ENCODE data around the gene CHRNG.
"Not testable (repeated sequence)": the region's sequence is repeated elsewhere in the genome, so short reads cannot be mapped to it uniquely, and the experiment has no call there.

The CHRNG gene

DNA sequence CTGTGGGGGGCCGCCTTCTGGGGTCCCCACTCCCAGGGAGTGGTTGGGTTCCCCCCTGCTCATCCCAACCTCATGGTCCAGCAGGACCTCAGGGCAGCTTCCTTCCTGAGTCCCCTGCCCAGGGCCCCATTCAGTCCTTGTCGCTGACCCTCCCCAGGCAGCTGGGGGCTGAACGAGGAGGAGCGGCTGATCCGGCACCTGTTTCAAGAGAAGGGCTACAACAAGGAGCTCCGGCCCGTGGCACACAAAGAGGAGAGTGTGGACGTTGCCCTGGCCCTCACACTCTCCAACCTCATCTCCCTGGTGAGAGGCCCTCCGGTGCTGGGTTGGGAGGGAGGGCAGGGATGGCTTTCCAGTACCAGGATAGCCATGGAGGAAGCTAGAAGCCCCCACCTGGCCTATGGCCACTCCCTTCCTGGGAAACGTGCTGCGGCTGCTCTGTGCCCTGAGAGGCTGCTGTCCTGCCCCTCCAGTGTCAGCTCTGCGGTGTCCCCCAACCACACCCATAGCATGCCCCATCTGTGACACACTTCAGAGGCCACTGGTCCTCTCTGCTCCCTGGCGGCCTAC lies 13.0 kb upstream of the CHRNG start:
- no peak for DNase-seq (ENCODE audit: low read depth in 2 of 2, low spot score in 1 of 2)

DNA sequence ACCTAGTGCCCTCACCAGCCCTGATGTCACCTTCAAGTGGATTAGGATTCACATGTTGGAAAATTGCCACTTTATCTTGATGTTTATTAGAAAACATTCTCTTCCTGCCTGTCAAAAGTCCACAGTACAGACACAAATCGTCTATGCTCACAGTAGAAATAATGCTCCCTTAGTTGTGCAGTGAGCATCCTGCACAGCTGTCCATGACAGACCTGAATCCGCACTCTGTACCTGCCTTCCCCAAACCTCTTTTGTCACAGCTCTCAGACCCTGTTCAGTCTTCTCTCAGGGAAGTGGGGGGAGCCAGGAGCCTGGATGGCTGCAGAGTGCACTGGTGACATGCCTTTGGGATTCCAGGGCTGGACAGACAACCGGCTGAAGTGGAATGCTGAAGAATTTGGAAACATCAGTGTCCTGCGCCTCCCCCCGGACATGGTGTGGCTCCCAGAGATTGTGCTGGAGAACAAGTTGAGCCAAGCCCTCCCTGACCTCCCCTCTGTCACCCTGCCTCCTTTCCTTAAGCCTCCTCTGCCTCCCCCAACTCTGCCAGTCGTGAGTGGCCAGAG lies 11.5 kb upstream of the CHRNG start:
- no peak for DNase-seq (ENCODE audit: low read depth in 2 of 2, low spot score in 1 of 2)

DNA sequence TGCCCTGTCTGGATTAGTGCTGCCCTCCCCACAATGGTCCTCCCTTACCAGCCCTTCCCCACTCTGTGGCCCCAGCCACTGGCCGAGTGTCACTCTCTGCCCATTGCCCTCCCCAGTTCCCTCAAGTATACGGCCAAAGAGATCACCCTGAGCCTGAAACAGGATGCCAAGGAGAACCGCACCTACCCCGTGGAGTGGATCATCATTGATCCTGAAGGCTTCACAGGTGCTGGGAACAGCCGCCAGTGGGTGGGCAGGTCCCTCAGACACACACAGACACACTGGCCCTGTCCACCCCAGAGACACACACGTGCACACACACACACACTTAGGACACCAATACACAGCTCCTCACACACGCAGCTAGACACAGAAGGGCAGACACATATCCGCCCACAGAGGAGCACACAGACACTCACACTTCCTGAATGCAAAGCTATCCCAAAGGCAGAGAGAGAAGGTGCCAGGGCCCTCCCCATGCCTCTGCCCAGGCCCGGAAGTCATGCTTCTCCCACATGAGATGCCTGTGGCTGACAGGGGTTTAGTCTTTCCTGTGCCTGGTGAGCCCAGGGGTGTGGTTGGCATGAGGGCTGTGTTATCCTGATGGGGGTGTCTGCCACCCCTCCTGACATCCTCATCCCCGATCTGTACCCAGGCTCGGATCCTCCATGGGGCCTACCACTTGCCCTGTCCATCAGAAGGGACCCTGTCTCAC lies 10.6 kb upstream of the CHRNG start:
- DNase-seq (ENCODE audit: low read depth in 2 of 2, low spot score in 1 of 2) = no peak

DNA sequence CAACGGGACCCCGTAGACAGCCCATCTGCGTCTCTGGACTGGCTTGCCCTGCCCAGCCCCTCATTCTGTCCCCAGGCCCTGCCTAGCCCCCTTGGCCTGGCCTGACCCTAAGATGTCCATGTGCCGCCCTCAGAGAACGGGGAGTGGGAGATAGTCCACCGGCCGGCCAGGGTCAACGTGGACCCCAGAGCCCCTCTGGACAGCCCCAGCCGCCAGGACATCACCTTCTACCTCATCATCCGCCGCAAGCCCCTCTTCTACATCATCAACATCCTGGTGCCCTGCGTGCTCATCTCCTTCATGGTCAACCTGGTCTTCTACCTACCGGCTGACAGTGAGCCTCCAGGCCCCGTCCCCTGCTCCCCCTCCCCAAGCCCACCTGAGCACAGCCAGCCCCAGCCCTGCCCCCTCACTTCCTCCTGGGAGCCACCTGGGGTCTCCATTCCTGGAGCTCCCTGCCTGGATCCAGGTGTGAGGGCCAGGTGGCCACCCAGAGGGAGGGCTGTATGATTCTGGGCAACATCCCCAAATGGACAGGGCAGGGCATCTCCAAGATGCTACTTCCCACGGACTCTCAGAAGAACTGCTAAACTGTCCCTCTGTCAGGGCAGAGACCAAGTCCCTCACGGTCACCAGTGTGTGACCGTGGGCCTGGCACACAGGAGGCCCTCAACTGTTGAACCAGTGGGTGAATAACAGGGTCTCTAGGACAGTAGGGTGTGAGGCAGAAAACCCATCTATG lies 9.5 kb upstream of the CHRNG start:
- DNase-seq (ENCODE audit: low read depth in 2 of 2, low spot score in 1 of 2) = no peak

DNA sequence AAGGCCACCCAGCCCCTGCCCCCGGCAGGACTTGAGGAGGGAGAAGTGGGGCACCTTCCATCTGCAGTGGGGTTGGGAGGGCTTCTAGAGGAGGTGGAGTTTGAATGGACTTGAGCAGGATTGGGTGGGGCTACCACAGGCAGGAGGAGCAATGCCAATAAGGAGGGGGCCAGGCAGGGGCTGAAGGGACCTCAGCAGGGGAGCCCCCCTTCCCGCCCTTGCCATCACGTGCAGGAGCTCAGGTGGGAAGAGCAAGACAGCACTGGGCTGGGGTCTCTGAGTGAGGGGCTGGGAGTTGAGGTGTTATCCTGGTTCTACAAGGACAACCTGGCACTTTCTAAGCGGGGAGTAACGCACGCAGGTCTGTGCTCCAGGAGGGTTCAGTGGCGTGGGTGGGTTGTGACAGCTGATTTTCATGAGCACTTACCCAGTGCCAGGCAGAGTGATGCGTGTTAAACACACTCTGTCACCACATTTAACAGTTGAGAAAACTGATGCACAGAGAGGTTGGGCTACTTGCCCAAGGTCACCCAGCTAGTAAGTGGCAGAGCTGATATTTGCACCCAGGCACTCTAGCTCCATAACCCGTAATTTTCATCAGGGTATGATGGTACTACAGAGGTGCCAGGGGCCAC lies 8.7 kb upstream of the CHRNG start:
- DNase-seq (ENCODE audit: low read depth in 2 of 2, low spot score in 1 of 2) = no peak

DNA sequence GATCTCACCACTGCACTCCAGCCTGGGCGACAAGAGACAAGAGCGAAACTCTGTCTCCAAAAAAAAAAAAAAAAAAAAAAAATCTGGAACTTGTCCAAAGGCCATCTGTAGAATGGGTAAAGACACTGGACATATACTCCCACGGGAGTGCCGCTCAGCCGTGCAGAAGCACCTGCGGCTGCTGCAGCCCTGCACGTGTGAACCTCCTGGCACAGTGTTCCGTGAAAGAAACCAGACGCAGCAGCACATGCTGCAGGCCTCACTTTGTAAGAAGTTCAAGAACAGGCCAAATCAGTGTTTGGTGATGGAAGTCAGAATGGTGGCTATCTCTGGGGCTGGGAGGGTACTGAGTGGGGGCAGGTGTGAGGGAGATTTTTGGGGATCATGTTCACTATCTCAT lies 7.1 kb upstream of the CHRNG start:
- no peak for DNase-seq (ENCODE audit: low read depth in 2 of 2, low spot score in 1 of 2)

DNA sequence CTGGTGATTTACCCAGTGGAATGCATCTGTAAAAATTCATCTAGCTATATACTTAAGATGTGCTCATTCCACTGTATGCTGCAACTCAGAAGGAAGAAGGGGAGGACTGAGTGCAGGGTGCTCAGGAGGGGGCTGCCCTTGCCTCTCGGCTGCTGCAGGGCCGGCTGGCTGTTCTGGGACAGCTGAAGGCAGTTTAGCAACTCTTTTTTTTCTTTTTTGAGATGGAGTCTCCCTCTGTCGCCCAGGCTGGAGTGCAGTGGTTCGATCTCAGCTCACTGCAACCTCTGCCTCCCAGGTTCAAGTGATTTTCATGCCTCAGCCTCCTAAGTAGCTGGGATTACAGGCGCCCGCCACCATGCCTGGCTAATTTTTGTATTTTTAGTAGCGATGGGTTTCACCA lies 6.7 kb upstream of the CHRNG start:
- not testable (repeated sequence) for DNase-seq (ENCODE audit: low read depth in 2 of 2, low spot score in 1 of 2)

DNA sequence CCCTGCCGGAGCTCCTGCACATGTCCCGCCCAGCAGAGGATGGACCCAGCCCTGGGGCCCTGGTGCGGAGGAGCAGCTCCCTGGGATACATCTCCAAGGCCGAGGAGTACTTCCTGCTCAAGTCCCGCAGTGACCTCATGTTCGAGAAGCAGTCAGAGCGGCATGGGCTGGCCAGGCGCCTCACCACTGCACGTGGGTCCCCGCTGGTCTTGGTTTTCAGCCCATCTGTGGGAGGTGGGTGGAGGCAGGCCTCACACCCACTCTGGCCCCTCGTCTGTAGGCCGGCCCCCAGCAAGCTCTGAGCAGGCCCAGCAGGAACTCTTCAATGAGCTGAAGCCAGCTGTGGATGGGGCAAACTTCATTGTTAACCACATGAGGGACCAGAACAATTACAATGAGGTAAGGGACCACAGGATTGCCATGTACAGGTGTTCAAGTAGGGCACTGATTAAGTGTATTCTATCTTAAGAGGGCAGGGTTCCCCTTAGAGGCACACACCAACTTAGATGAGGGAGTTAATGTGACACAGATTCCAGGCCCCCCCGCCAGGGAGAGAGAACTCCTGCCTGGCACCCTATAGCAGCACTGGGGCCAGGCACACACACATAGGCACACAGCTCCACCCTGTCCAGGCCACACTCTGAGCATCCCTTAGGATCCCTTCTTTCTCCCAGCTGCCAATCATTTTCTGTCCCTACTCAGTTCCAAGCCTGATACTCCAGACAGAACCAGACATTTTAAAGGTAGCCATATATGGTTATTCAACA lies 5.4 kb upstream of the CHRNG start:
- no peak for DNase-seq (ENCODE audit: low read depth in 2 of 2, low spot score in 1 of 2)

DNA sequence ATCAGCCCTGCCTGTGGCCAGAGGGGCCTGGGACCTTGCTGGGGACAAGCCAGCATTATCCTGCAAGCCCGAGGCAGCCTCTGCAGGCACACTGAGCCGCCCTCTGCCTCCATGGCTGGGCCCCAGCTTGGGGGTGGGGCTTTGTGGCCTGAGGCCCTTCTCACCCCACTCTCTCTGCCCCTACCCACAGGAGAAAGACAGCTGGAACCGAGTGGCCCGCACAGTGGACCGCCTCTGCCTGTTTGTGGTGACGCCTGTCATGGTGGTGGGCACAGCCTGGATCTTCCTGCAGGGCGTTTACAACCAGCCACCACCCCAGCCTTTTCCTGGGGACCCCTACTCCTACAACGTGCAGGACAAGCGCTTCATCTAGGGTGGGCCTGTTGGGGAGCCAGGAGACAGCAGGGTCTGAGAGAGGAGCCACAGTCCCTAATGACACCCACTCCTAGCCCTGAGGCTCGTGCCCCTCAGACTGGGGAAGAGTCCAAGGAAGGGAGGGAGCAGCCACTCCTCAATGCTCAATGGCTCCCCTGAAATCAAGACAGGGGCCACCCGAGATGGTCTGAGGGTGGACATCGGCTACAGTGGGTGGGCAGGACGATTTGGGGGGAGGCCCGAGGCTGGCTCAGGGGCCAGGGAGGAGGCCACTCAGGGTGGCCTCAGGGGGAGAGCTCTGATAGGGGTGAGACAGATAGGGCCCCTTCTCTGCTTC lies 4.4 kb upstream of the CHRNG start:
- DNase-seq (ENCODE audit: low read depth in 2 of 2, low spot score in 1 of 2) = no peak

DNA sequence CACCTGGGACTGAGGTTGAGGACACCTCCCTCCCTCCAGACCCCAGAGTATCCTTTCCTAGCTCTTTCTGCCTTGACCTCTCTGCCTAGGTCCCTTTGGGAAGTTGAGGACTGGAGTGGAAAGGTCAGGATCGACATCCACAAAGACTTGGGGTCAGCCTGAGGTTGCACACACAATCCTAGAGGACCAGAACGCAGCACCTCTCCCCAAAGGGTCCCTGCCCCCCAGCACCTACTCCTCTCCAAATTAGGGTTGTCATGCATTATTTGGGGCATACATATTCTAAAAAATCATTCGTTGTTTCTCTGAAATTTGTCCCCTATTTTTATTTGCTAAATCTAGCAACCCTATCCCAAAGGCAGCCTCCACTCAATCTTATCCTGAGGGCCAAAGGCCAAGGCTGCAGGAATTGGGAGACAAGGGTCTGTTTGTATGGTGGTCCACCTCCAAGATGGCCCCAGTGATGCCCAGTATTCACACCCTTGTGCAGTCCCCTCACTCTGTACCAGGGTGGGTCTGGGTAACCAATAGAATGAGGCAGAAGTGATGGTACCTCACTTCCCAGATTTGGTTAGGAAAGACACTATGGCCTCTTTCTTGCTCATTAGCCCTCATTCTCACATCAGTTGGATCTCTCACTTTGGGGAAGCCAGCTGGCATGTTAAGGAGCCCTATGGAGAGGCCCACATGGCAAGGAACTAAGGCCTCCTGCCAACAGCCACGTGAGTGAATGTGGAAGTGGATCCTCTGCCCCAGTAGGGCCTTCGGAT lies 3.5 kb upstream of the CHRNG start:
- DNase-seq (ENCODE audit: low read depth in 2 of 2, low spot score in 1 of 2) = no peak

DNA sequence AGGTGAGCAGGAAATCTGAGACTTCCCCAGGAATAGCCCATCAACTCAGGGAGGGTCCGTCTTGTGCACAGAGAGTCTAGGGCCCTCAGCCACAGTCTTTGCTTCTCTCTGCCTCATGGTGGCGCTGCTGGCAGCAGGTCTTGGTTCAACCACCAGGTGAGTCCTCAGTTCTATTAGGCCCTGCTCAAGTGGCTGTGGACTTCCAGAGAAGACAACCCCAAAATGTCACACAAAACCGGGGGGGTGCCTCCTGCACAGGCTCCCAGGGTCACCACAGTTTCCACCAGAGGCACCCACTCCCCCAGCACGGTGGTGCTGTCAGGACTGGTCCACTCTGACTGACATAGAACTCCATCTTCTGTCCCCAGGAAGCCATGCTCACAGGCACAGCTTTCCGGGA lies 2.4 kb upstream of the CHRNG start:
- DNase-seq (ENCODE audit: low read depth in 2 of 2, low spot score in 1 of 2) = no peak

DNA sequence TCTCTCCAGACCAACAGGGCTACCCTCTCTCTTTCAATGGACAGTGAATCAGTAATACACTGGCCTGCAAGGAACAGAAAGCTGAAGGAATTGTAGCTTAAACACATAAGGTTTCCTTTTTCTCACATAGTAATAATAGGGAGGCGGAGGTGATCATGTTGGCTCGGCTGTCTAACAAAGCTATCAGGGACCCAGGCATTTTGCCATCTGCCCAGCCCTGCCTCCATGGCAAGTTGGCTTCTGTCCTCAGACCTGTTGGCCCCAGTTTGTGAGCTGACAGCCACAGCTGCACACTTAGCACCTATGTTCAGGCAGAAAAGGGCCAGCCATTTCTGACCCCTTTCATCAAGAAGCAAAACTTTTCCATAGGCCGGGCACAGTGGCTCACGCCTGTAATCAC lies 2.0 kb upstream of the CHRNG start:
- no peak for DNase-seq (ENCODE audit: low read depth in 2 of 2, low spot score in 1 of 2)

DNA sequence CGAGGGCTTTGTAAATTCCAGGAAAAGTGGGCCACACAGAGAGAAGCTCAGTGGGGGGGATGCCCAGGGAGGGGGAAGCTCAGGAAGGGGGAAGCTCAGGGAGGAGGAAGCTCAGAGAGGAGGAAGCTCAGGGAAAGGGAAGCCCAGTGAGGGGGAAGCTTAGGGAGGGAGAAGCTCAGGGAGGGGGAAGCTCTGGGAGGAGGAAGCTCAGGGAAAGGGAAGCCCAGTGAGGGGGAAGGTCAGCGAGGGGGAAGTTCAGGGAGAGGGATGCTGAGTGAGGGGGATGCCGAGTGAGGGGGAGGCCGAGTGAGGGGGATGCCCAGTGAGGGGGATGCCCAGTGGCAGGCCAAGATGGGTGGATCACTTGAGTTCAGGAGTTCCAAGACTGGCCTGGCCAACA lies 821 bp upstream of the CHRNG start:
- no peak for DNase-seq (ENCODE audit: low read depth in 2 of 2, low spot score in 1 of 2)

DNA sequence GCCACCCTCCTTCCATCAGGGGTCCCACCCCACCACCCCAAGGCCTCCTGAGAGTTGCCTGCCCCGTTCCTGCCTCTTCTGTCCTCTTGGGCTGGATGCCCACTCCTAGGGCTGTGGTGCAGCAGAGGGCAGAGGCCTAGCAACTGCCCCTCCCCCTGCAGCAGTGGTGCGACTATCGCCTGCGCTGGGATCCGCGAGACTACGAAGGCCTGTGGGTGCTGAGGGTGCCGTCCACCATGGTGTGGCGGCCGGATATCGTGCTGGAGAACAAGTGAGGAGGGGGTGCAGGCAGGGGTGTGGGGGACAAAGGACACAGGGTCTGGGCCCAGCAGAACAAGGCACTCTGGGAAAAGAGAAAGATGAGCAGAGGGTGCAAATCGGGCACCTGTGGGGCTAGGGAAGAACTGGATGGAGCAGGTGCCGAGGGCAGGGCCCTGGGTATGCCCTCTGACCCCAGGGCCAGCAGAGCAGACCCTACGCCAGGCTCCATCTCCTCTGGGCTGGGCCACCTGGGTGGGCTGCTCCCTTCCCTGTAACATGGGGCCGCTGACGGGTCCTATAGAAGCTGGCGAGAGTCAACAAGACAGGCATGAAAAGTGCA lies 1.0 kb downstream of the CHRNG start:
- no peak for DNase-seq (ENCODE audit: low read depth in 2 of 2, low spot score in 1 of 2)

DNA sequence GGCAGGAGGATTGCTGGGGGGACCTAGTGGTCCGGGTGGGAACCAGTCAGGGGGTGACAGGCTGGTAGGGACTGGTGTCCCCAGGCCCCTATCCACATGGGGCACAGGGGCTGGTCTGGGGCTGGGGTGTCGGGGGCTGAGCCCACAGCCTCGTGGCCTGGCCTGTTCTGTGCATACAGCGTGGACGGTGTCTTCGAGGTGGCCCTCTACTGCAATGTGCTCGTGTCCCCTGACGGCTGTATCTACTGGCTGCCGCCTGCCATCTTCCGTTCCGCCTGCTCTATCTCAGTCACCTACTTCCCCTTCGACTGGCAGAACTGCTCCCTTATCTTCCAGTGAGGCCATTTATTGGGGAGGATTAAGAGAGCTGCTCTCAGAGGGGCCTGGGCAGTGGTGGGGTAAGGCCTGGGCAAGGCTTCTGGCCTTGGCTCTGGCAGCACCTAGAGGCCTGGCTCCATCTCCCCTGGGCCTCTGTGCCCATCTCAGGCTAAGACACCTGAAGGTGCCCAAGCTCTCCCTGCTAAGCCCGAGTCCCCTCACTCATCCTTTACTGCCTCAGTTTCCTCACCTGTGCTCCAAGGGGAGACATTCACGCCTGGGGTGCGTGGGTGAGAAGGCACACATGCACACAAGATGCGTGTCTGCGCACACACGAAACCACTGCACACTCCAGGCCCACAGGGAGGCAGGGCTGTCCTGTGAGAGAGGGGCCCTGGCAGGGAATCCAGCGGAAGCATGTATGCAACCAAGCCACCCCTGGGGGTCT lies 1.9 kb downstream of the CHRNG start:
- no peak for DNase-seq (ENCODE audit: low read depth in 2 of 2, low spot score in 1 of 2)

DNA sequence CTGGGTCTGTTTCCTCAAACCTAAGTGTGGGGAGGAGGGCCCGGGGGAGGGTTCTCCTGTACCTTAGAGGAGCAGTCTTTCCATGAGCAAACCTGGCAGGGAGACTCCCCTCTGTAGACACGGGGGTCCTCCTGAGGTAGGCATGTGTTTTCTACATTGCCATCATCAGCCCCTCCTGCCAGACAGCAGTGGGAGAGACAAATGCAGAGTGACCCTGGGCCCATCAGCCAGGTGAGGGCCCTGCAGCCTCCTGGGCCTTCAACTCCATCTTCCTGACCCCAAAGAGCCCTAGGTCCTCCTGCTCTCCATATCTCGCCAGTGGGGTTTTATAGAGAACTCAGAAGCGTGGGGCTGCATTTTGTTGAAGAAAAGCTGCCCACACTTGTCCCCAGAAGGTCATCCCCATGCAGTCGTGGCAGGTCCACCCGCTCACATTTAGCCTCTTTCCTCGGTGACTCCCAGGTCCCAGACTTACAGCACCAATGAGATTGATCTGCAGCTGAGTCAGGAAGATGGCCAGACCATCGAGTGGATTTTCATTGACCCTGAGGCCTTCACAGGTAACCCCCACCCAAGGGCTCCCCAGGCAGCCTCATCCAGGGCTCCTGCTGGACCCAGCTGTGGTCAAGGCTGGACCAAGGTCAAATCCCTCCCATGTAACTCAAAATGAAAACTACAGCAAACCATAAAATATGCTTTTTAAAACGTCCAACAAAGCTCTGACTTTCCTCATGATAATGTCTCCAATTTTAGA lies 2.6 kb downstream of the CHRNG start:
- no peak for DNase-seq (ENCODE audit: low read depth in 2 of 2, low spot score in 1 of 2)

DNA sequence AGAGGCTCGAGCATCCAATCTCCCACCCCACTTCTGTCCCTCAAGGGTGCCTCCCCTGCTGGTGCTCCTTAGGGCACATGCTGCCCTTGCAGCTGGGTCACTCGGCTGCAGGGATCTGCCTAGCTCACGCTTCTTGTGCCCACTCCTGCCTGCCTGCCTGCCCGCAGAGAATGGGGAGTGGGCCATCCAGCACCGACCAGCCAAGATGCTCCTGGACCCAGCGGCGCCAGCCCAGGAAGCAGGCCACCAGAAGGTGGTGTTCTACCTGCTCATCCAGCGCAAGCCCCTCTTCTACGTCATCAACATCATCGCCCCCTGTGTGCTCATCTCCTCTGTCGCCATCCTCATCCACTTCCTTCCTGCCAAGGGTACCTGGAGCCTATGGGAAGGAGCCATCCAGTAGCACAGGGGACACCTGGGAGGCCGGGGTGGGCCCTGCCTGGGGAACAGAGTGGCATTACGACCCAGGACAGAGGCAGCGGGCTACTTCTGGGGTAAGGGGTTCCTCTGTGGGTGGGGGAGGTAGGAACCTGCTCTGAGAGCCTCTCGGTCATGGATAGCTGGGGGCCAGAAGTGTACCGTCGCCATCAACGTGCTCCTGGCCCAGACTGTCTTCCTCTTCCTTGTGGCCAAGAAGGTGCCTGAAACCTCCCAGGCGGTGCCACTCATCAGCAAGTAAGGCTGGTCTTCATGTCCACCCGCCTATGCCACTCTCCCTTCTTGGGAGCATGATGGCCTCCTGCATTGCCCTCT lies 3.4 kb downstream of the CHRNG start:
- no peak for DNase-seq (ENCODE audit: low read depth in 2 of 2, low spot score in 1 of 2)
